TTC549 (cell line): ENCODE data around the gene SHE.
"Not testable (repeated sequence)": the region's sequence is repeated elsewhere in the genome, so short reads cannot be mapped to it uniquely, and the experiment has no call there.

Source experiments
- FAIRE-seq: peaks from 2 replicates; lab custom pipeline; 2012; peaks lifted over from hg19 to GRCh38; lab: Jason Lieb, UNC

The SHE gene

DNA sequence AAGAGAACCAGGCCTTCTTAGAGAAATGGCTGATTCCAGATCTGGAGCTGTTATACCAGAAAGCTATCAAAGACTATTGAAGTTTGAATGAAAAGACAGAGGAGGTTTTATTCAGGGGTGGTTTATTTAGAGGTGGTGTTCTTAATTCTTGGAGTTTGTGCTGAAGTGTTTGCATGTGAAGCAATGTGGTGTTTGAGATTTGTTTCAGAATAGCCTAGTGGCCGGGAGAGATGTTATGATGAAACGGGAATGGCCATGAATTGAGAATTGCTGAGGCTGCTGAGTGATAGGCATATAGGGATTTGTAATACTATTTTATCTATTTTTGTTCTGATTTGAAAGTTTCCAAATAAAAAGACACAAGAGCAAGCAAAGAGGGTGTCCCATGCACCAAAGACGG lies 10.5 kb upstream of the SHE start:
- FAIRE-seq, result no peak

DNA sequence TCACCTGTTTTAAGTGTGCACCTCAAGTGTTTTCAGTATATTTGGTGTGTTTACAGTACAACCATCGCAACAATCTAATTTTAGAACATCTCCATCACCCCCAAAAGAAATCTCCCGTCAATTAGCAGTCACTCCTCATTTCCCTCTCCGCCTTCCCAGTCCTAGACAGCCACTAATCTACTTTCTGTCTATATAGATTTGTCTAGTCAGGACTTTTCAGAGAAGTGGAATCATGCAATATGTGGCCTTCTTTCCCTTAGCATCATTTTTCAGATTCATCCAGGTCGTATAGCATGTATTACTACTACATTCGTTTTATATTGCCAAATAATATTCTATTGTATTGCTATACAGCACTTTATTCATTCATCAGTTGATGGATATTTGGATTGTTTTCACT lies 1.7 kb upstream of the SHE start:
- FAIRE-seq, result no peak

DNA sequence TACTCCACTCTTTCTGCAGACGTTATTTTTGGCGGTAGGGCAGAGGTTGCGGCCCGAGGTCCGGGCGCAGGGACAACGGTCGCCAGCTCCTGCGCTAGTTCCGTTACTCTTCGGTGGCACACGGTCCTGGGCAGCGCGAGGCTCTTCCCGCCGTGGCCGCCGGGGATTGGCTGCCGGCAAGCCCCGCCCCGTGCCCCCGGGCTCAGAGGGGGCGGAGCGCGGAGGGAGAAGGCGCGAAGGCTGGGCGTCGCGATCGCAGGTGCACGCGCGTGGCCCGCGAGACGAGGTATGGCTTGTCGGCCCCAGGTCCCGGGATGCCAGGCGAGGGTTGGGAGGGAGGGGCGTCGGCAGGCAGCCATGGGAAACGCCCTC lies 518 bp upstream of the SHE start:
- no peak for FAIRE-seq

DNA sequence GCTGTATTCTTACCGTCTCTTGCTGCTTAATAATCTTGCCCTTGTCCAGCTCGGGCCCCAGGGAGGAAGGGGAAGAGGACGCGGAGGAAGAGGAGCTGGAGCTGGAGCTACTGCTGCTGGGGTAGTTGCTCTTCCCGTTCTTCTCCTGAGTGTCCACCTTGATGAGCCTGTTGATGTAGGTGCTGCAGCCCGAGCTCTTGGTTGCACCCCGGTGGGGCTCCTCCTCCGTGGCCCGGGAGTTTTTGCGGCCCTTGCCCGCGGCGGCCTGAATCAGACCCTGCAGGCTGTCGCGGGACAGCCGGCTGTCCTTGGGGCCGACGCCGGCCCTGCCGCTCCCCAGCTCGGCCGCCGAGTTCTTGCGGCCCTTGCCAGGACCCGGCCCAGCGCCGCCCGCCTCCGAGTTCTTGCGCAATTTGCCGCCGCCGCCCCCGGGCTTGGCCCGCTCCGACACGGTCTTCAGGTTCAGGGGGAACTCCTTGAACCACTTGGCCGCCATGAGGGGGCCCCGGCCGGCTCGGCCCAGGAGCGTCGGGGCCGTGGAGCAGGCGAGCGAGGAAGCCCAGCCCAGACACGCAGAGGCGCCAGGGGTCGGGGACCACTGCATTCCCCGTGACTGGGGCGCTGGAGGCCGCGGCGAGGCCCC lies 668 bp downstream of the SHE start:
- no peak for FAIRE-seq

DNA sequence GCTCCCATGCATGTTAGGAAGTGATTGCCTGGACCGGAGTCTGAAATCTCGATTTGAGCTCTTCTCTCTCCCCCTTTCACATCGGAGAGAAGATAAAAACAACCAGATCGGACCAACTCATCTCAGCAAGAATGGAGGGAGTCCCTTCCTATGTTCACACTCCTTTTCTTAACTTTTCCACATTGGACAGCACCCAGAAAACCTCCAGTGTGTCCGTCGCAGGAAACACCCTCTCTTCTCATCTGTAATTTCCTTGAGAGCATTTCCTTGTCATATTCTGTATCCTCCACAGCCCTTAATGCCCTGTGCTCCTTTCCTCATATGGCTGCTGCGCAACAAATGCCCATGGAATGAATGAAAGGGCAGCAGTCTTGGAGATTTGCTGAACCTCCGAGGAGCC lies 1.7 kb downstream of the SHE start:
- no peak for FAIRE-seq

DNA sequence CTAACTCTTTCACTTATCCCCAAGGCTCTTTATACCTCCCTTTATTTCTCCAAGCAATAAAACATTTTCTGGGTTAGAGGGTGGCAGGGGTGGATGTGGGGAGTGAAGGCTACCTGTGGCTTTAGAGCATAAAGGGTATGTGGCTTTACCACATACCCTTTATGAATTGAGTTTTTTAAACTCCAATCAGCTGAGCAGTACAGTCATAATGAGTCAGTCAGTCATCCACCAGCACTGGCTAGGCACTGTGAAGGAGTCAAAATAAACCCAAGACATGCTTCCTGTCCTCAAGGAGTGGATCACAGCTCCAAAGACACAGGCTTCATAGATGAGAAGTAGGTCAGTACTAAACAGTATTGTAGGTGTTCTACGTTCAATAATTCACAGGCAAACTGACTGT lies 2.8 kb downstream of the SHE start:
- no peak for FAIRE-seq

DNA sequence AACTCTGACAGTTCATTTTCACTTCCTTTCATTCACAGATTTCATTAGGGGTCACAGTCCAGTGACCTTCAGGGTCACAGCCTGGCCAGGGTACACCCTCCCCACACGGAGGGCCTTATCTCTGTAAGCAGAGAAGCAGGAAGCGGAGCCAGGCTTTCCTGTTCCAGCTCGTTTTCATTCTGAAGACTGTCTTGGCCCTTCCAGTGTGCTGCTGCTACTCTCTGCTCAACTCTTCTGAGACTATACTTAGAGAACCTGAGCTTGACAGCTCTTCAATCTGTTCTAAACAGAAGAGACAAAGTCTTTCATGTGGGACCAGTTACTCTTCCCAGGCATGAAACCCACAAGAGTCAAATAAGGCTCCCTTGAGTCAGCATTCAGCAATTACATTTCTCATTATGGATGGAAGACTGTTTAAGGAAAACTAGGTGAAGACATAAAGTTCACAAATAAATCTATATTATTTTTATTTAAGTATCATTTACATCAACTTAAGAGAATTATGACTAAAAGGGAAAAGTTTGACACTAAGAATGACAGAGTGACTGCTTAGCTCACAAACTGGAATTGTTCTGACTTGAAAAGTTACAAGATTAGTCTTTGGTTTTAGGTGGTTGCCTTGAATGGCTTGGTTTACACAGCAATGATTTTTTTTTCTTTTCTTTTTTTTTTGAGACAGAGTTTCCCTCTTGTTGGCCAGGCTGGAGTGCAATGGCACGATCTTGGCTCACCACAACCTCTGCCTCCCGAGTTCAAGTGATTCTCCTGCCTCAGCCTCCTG lies 5.0 kb downstream of the SHE start:
- FAIRE-seq, result peak; percentile 11

DNA sequence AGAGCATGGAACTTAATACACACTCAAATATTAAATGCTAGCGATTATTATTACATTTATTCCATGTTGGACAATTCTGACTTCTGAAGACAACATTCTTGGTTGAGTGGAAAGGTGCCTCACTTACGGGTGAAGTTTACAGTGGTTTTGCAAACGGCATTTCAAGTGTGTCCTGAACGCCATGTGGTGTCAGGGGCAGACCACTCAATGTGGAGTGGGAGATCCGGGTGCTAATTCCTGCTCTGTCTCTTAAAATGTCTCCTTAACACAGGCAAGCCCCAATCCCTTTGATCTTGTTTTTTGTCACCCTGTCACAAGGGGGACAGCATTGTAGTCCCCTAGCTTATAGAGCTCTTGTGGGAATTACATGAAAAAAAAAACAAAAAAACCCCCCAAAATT lies 5.8 kb downstream of the SHE start:
- FAIRE-seq, result no peak

DNA sequence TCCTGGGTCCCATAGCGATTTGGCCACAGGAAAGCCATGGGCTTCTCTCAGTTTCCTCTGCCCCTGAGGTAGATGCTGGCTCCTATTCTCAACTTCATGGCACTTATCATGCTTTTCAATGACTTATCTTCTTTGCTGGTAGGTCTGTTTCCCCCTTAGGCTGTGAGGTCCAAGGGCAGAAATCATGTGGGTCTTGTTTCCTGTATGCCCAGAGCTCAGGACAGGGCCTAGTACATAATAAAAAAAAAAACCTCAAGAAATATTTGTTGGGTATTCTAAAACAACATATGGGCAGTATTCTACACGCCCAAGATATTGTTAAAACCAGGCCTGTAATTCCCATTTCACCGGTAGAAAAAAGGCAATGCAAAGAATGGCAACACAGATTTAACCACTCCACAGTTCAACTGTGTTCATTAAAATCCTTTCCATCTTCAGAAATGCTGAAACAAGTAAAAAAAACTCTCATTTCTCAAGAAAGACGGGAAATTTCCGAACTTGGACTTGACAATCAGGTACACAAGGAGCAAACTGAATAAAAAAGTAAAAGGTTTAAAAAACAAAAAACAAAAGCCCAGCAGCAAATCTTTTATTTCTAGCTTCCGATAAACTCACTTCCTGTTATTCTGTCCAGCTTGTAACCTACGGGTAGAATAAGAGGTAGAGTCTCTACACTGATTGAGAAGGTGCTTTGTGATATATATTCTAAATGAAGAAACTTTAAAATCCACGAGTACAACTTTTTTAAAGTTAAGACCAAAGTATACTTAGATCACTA lies 6.5 kb downstream of the SHE start:
- FAIRE-seq, result no peak

DNA sequence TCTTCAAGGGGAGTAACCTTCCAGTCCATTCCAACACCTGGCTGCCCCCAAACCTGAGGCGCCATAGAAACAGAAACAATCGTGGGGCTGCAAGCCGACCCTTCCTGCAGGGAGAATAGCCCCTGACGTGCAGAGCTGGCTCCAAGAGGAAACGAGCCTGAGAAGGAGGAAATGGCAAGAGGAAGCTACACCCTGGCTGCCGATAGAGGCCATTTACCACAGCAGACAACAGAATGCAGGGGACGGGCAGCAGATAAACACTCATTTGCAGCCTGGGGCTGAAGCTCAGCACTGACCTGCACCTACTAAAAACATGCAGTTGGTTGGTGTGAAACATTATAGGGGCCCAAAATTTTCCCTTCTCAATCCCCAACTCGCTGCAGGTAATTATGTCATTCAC lies 8.9 kb downstream of the SHE start:
- FAIRE-seq, result no peak

DNA sequence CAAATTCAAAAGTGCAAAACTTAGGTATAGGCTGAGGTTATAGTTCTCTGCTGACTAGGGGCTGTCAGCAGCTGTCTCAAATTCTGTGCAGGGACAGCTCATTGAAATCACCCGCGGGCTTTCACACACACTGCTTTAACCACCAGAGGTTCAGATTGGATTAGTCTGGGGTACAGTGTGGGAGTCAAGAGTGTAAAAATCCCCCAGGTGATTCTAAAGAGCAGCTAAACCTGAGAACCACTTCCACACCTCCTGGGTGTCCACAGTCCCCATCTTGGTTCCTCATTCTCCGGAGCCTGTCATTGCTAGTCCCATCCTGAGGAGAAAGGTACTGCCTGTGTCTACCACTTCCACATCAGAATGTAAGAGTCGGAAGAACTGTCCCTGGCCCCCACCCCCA lies 10.1 kb downstream of the SHE start:
- FAIRE-seq, result no peak

DNA sequence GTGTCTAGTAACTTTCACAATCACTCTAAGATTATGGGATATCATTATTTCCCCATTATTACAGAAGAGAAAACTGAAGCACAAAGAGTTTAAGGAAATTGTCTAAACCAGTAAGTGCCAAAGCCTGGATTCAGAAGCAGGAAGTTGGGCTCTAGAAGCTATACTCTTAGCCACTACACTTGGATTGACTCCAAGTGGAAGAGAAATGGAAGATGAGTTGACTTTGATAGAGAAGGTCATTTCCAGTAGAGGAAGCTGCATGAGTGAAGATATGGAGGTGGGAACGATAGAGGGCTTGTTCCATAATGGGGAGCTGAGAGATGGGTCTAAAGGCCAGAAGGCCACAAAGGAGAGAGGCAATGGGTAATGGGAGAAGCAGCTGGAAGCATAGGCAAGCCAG lies 11.9 kb downstream of the SHE start:
- no peak for FAIRE-seq

DNA sequence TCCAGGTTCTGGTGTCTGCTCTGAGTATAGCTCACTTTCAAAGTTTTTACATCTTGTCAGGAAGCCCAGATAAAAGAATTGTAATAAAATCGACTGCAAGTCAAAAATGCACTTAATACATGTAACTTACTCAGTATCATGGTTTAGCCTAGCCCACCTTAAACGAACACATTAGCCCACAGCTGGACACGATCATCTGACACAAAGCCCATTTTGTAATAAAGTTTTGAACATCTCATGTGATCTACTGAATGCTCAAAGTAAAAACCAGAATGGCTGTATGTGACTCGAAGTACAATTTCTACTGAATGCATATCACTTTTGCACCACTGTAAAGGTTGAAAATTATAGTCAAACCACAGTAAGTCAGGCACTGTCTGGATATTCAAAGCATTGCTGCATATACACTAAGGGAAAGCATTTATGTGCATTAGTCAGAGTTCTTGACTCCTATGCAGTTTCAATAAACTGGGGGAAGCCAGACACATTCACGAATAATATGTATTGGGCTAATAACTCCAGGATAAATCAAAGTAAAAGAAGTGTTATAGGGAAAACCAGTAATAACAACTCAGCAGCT lies 12.4 kb downstream of the SHE start:
- no peak for FAIRE-seq

DNA sequence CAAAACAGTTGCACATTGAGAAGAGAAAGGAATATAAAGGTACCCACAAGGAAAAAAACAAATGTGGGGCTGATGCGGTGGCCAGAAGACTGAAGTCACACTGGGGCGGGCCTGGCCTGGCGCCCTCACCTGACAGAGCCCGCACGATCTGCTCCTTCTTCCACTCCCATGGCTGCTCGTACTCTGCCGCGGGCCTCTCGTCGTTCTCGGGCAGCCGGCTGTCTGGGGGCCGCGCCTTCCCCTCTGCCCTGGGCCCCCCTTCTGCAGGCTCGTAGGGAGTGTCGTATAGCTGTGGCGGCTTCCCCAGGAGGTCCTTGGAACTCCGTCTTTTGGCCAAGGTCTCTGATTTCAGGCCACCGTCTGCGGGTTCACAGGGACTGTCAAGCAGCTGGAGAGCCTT lies 13.3 kb downstream of the SHE start:
- FAIRE-seq, result no peak

DNA sequence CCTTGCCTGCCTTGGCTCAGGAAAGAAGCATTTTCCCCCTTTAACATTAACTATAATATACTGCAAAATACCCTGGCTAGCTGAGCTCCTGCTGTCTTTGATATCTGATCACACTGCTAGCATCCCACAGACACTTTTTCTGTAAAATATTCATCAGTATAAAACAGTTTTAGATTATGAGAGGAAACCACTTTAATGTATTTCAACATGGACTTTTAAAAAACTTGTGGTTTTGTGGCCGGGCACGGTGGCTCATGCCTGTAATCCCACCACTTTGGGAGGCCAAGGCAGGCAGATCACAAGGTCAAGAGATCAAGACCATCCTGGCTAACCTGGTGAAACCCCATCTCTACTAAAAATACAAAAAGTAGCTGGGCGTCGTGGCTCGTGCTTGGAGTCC lies 15.5 kb downstream of the SHE start:
- not testable (repeated sequence) for FAIRE-seq

DNA sequence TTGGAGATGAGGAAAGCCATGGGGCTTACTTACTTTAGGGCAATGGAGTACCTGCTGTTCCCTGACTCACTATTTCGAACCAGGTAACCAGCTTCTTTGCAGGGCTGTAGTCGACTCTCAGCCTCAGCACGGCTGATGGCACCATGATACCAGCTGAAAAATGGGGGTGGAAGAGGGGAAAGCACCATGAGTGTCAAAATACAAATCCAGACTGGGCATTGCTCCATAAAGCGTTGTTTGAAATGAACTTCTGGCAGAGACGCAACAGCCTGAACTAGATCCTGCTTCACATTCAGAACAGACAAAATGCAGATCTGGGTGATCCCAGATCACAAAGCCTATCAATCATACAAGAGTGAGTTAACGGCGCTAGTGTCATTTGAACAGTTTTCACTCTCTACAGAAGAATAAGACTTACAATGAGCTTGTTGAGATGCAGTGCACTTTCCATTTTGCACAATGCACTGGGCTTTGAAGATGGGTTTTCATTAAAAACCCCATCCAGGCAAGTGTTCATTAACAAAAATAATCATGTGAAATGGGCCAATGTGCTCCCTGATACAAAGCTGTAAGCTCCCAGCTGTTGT lies 16.2 kb downstream of the SHE start:
- FAIRE-seq, result no peak

DNA sequence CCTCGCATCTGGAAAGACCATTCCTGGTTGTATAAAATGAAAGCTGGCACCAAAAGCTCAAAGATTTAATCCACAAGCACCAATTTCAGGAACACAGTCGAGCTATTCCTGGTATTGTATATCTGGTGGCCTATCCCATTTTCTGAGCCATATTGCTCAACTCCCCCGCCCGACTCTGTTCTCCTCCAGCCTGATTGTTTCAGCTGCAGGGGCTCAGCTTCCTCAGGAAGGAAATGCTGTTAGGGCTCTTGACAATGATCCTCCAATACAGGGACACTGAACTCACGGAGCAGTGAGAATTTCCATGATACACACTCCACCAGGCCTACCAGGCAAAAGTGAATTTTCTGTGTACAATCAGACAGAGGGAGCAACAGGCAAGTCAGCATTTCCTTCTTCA lies 17.1 kb downstream of the SHE start:
- FAIRE-seq, result no peak

DNA sequence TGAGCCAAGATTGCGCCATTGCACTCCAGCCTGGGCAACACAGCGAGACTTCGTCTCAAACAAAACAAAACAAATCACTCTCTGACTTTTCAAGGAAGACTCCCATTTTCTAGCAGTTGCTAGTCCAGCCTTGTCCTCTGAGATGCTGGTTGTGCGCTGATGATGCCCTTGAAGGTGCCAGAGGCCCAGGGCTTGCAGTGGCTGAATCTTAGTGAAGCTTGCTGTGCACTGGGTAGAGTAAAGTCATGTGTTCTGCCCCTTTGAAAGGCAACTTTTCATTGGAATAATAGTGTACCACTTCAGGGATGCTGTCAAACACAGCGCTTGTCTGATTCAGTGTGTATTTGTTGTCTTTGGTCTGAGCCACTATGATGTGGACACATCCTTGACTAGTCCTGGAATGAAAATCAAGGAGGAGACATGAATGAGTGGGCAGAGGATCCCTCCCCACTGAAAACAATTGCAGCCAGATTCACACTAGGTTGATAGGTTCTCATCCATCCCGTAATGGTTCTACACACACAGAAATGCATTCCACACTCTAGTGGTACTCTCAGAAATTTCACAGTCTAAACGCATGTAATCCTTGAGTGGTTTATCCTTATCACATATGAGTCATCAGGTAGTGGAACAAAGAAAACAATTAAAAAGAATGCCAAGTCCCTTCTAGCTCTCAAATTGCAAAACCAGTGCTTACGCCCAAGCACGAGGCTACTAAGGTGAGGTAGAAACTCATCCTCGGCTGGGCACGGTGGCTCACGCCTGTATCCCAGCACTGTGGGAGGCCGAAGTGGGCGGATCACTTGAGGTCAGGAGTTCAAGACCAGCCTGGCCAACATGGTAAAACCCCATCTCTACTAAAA lies 18.0 kb downstream of the SHE start:
- FAIRE-seq, result no peak

DNA sequence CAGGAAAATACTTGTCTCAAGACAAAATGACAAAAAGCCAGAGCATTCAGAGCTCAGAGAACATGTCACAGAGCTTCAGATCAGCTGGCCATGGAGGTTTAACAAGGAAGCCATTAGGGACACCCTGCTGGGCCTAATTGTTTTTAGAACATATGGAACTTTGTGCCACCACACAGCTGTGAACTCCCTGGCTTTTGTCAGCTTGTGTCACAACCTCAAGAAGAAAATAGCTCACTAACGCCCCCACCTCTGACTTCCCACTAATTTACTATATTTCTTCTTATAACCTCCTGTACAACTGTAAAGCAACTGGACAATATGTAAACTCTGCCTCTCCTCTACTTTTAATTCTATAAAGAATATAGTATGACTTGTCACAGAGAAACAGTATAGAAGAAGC lies 21.2 kb downstream of the SHE start:
- no peak for FAIRE-seq

DNA sequence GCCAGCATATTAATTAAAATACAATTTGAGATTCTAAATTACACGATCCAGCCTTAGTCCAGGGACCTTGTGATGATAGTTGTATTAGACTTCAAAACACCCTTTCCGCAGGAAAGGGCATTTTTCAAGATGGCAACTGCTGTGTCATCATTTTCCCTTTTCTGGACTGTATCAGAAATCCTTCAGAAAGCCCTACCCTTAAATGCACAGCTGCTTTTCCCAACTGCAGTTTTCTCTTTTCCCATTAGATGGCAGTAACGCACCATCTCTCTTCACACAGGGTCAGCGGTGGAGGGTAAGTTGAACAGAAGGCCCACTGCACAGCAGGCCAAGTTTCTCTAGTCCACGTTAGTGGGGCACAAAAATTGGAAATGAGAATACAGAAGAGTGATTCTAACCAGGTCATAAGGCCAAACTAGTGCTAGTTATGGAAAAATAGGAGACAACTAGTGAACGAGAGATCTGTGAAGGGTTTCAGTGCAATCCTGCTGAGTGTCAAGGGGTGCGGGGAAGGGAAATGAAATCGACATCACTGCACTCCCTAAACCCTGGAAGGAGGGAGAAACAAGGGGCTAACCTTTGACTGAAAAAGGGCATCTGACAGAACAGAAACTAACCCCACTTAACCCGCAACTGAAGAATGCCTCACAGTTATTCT lies 22.3 kb downstream of the SHE start:
- peak; percentile 99 for FAIRE-seq

DNA sequence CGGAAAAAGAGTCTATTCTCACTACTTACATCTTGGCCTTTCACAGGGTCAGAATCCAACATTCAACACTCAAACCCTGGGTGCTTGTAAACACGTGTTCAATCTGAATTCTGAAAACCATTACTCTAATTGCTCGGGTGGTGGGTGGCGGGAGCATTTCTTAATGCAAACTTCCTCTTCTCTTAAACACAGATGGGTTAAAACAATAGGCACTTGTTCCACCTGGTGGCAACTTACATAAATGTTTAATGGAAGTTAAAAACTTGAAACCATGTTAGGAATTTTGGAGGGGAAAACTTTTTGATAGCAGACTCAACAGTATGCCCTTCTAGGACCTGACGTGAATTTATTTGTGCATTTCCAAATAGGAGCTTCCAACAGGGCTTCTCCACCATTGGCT lies 23.6 kb downstream of the SHE start:
- FAIRE-seq, result no peak
